ENCODE measurements around the gene LCN9.
"Not testable (repeated sequence)": the region's sequence is repeated elsewhere in the genome, so short reads cannot be mapped to it uniquely, and the experiment has no call there.

The LCN9 gene

GRCh38 chr9:135672786-135673185 is 9.7 kb downstream of the LCN9 start:
- CTCF ChIA-PET: interaction anchor here (1.0 kb wide), 1 partner anchor 74 kb away, joined by 3 read pairs; no protein-coding TSS in a partner anchor
- H3K4me3 ChIP-seq (ENCODE audit: control insufficient read depth in 1 of 7, extremely low read depth in 1 of 7, insufficient read depth in 4 of 7, low read depth in 2 of 7, low read length in 6 of 7); H3K4me1 ChIP-seq (ENCODE audit: control extremely low read depth in 1 of 4, control insufficient read depth in 4 of 4, insufficient read depth in 4 of 4, low read length in 3 of 4); POLR2A ChIA-PET; H3K36me3 ChIP-seq (ENCODE audit: control insufficient read depth in 4 of 4, insufficient read depth in 4 of 4, low read length in 3 of 4); H3K9me3 ChIP-seq (ENCODE audit: control extremely low read depth in 1 of 5, control insufficient read depth in 4 of 5, insufficient read depth in 2 of 5, low read depth in 1 of 5, low read length in 4 of 5); H3K27ac ChIP-seq (ENCODE audit: insufficient read depth in 1 of 2, low read depth in 1 of 2, low read length in 2 of 2, poor library complexity in 1 of 2, severe bottlenecking in 2 of 2); DNase-seq: not testable (repeated sequence)
- WGBS (ENCODE audit: insufficient coverage): 100% methylated on average over 2 of the region's 7 CpGs
- peaks cover 0 to 17% (median 0%) of the 10 kb centered on the region in 5 experiments for H3K27me3 ChIP-seq (replicated peaks in 2 of 5; ENCODE audit: control insufficient read depth in 4 of 5, insufficient read depth in 5 of 5, low read length in 4 of 5)

DNA sequence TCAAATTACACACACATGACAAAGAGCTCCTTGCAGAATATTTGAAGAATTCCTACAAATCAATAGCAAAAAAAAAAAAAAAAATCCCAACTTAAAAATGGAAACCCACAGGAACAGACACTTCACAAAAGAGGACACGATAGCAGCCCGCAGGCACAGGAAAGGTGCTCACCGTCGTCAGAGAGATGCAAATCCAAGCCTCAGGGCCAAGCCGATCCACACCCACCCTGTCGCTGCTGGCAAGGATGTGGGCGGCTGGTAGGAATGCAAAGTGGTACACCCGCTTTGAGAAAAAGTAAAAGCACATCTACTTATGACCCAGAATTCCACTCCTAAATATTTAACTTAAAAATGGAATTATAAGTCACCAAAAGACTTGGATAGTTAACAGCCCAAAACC is 10.8 kb downstream of the LCN9 start:
- Histone ChIP-seq H3K36me3 (ENCODE audit: control insufficient read depth in 4 of 4, insufficient read depth in 4 of 4, low read length in 3 of 4) (no peaks in the 10 kb centered on the region), H3K27me3 (replicated peaks in 2 of 5; ENCODE audit: control insufficient read depth in 4 of 5, insufficient read depth in 5 of 5, low read length in 4 of 5) (peaks cover 0 to 17% (median 0%) of the 10 kb centered on the region in 5 experiments), H3K4me1 (ENCODE audit: control extremely low read depth in 1 of 4, control insufficient read depth in 4 of 4, insufficient read depth in 4 of 4, low read length in 3 of 4) (no peaks in the 10 kb centered on the region), H3K9me3 (ENCODE audit: control extremely low read depth in 1 of 5, control insufficient read depth in 4 of 5, insufficient read depth in 2 of 5, low read depth in 1 of 5, low read length in 4 of 5) (peaks cover 0 to 3% (median 0%) of the 10 kb centered on the region in 5 experiments), H3K4me3 (ENCODE audit: control insufficient read depth in 1 of 7, extremely low read depth in 1 of 7, insufficient read depth in 4 of 7, low read depth in 2 of 7, low read length in 6 of 7) (no peak overlapping the region), H3K27ac (ENCODE audit: insufficient read depth in 1 of 2, low read depth in 1 of 2, low read length in 2 of 2, poor library complexity in 1 of 2, severe bottlenecking in 2 of 2) (no peak overlapping the region)
- DNase-seq: no peak
- POLR2A ChIA-PET: no interaction called here
- 88% methylated on average over 7 of the region's 8 CpGs for WGBS (ENCODE audit: insufficient coverage)
- CTCF ChIA-PET: no interaction called here

- H3K36me3 ChIP-seq (ENCODE audit: control insufficient read depth in 4 of 4, insufficient read depth in 4 of 4, low read length in 3 of 4): no peaks in the 10 kb centered on the region
- 84% methylated on average over 9 of the region's 10 CpGs for WGBS (ENCODE audit: insufficient coverage)
- no peak overlapping the region for H3K27ac ChIP-seq (ENCODE audit: insufficient read depth in 1 of 2, low read depth in 1 of 2, low read length in 2 of 2, poor library complexity in 1 of 2, severe bottlenecking in 2 of 2)
- H3K9me3 ChIP-seq (ENCODE audit: control extremely low read depth in 1 of 5, control insufficient read depth in 4 of 5, insufficient read depth in 2 of 5, low read depth in 1 of 5, low read length in 4 of 5): peaks cover 0 to under 1% (median 0%) of the 10 kb centered on the region in 5 experiments
- peaks cover 0 to 17% (median 0%) of the 10 kb centered on the region in 5 experiments for H3K27me3 ChIP-seq (replicated peaks in 2 of 5; ENCODE audit: control insufficient read depth in 4 of 5, insufficient read depth in 5 of 5, low read length in 4 of 5)
- POLR2A ChIA-PET: no interaction called here
- no peak for DNase-seq
- CTCF ChIA-PET: no interaction called here
- no peak overlapping the region for H3K4me3 ChIP-seq (ENCODE audit: control insufficient read depth in 1 of 7, extremely low read depth in 1 of 7, insufficient read depth in 4 of 7, low read depth in 2 of 7, low read length in 6 of 7)
- no peaks in the 10 kb centered on the region for H3K4me1 ChIP-seq (ENCODE audit: control extremely low read depth in 1 of 4, control insufficient read depth in 4 of 4, insufficient read depth in 4 of 4, low read length in 3 of 4)
Measured at GRCh38 chr9:135674977-135675376, 11.9 kb downstream of the LCN9 start.

- WGBS (ENCODE audit: insufficient coverage): 87% methylated on average over 13 of the region's 13 CpGs
- Histone ChIP-seq H3K27ac (ENCODE audit: insufficient read depth in 1 of 2, low read depth in 1 of 2, low read length in 2 of 2, poor library complexity in 1 of 2, severe bottlenecking in 2 of 2) (no peak overlapping the region), H3K27me3 (replicated peaks in 2 of 5; ENCODE audit: control insufficient read depth in 4 of 5, insufficient read depth in 5 of 5, low read length in 4 of 5) (peaks cover 0 to 24% (median 0%) of the 10 kb centered on the region in 5 experiments), H3K4me1 (ENCODE audit: control extremely low read depth in 1 of 4, control insufficient read depth in 4 of 4, insufficient read depth in 4 of 4, low read length in 3 of 4) (no peaks in the 10 kb centered on the region), H3K36me3 (ENCODE audit: control insufficient read depth in 4 of 4, insufficient read depth in 4 of 4, low read length in 3 of 4) (no peaks in the 10 kb centered on the region), H3K4me3 (ENCODE audit: control insufficient read depth in 1 of 7, extremely low read depth in 1 of 7, insufficient read depth in 4 of 7, low read depth in 2 of 7, low read length in 6 of 7) (no peak overlapping the region), H3K9me3 (ENCODE audit: control extremely low read depth in 1 of 5, control insufficient read depth in 4 of 5, insufficient read depth in 2 of 5, low read depth in 1 of 5, low read length in 4 of 5) (peaks cover 0 to 2% (median 0%) of the 10 kb centered on the region in 5 experiments)
- DNase-seq: no peak
- CTCF ChIA-PET: no interaction called here
- POLR2A ChIA-PET: no interaction called here
Measured at GRCh38 chr9:135676891-135677290, 13.8 kb downstream of the LCN9 start.

DNA sequence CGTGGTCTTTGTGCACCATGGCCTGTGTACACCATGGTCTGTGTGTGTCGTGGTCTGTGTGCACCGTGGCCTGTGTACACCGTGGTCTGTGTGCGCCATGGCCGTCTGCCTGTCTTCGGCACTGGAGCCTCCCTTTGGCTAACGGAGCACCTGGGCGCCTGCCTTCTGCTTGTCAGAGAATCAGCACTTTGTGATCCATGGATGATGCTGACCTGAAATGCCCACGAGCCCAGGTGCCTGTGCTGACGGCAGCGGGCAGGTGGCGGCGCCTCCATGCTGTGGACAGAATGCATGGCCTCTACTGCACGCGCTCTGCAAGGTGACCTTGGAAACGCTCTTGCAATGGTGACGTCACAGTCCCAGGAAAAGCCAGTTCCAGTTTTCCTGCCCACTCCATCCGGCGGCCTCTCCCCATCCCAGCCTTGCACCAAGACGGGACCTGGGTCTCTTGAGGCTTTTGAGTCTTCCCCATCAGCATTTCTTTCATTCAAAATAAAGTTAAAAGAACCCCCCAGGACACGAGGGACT is 14.6 kb downstream of the LCN9 start:
- H3K36me3 ChIP-seq (ENCODE audit: control insufficient read depth in 4 of 4, insufficient read depth in 4 of 4, low read length in 3 of 4): no peaks in the 10 kb centered on the region
- peaks cover 0 to 25% (median 0%) of the 10 kb centered on the region in 5 experiments for H3K27me3 ChIP-seq (replicated peaks in 2 of 5; ENCODE audit: control insufficient read depth in 4 of 5, insufficient read depth in 5 of 5, low read length in 4 of 5)
- ChIA-PET CTCF (no interaction called here), POLR2A (no interaction called here)
- H3K27ac ChIP-seq (ENCODE audit: insufficient read depth in 1 of 2, low read depth in 1 of 2, low read length in 2 of 2, poor library complexity in 1 of 2, severe bottlenecking in 2 of 2): no peak overlapping the region
- peaks cover 0 to 2% (median 0%) of the 10 kb centered on the region in 5 experiments for H3K9me3 ChIP-seq (ENCODE audit: control extremely low read depth in 1 of 5, control insufficient read depth in 4 of 5, insufficient read depth in 2 of 5, low read depth in 1 of 5, low read length in 4 of 5)
- H3K4me1 ChIP-seq (ENCODE audit: control extremely low read depth in 1 of 4, control insufficient read depth in 4 of 4, insufficient read depth in 4 of 4, low read length in 3 of 4): no peaks in the 10 kb centered on the region
- no peak overlapping the region for H3K4me3 ChIP-seq (ENCODE audit: control insufficient read depth in 1 of 7, extremely low read depth in 1 of 7, insufficient read depth in 4 of 7, low read depth in 2 of 7, low read length in 6 of 7)
- WGBS (ENCODE audit: insufficient coverage): 92% methylated on average over 22 of the region's 22 CpGs
- no peak for DNase-seq

DNA sequence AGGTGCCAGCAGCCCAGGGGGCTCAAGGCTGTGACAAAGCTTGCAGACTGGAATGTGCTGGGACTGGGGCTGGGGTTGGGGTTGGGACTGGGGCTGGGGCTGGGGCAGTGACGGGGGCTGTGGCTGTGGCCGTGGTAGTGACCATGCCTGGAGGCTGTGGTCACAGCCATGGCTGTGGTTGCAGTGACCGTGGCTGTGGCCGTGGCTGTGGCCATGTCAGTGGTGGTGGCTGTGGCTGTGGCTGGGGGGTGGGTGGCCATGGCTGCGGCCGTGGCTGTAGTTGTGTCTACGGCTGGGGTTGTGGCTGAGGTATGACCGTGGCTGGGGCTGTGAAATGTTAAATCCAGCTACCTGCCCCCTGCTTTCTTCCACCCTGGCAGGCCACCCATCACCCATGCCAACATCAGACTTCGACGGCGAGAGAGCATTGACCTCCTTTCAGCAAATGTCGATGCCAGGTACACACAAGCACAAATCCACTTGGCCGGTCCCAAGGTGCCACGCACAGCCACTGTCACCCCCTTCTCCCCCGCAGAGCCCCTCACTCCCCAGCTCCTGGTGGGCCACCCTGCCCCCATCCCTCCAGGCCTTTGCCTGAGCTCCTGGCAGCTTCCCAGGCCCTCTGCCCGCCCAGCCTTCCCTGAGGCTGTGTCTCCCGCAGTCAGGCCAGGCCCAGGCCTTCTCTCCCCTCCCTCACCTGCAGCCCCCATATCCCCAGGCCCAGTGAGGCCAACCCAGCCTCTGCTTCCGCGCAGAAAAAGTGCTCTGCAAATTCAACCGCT is 15.3 kb downstream of the LCN9 start:
- H3K4me1 ChIP-seq (ENCODE audit: control extremely low read depth in 1 of 4, control insufficient read depth in 4 of 4, insufficient read depth in 4 of 4, low read length in 3 of 4): no peaks in the 10 kb centered on the region
- POLR2A ChIA-PET: no interaction called here
- 95% methylated on average over 18 of the region's 20 CpGs for WGBS (ENCODE audit: insufficient coverage)

GRCh38 chr9:135680056-135680455 is 16.9 kb downstream of the LCN9 start:
- CTCF ChIA-PET: no interaction called here
- Histone ChIP-seq H3K27ac (ENCODE audit: insufficient read depth in 1 of 2, low read depth in 1 of 2, low read length in 2 of 2, poor library complexity in 1 of 2, severe bottlenecking in 2 of 2) (no peak overlapping the region), H3K36me3 (ENCODE audit: control insufficient read depth in 4 of 4, insufficient read depth in 4 of 4, low read length in 3 of 4) (no peaks in the 10 kb centered on the region), H3K4me3 (ENCODE audit: control insufficient read depth in 1 of 7, extremely low read depth in 1 of 7, insufficient read depth in 4 of 7, low read depth in 2 of 7, low read length in 6 of 7) (no peak overlapping the region), H3K27me3 (replicated peaks in 2 of 5; ENCODE audit: control insufficient read depth in 4 of 5, insufficient read depth in 5 of 5, low read length in 4 of 5) (peaks cover 0 to 22% (median 0%) of the 10 kb centered on the region in 5 experiments), H3K9me3 (ENCODE audit: control extremely low read depth in 1 of 5, control insufficient read depth in 4 of 5, insufficient read depth in 2 of 5, low read depth in 1 of 5, low read length in 4 of 5) (peaks cover 0 to 2% (median 0%) of the 10 kb centered on the region in 5 experiments), H3K4me1 (ENCODE audit: control extremely low read depth in 1 of 4, control insufficient read depth in 4 of 4, insufficient read depth in 4 of 4, low read length in 3 of 4) (no peaks in the 10 kb centered on the region)
- no peak for DNase-seq
- 82% methylated on average over 16 of the region's 16 CpGs for whole genome bisulfite sequencing (ENCODE audit: insufficient coverage)
- POLR2A ChIA-PET: no interaction called here

More for the DNA sequence above, 15.3 kb downstream of the LCN9 start:
- peaks cover 0 to 20% (median 0%) of the 10 kb centered on the region in 5 experiments for H3K27me3 ChIP-seq (replicated peaks in 2 of 5; ENCODE audit: control insufficient read depth in 4 of 5, insufficient read depth in 5 of 5, low read length in 4 of 5)
- CTCF ChIA-PET: no interaction called here
- H3K27ac ChIP-seq (ENCODE audit: insufficient read depth in 1 of 2, low read depth in 1 of 2, low read length in 2 of 2, poor library complexity in 1 of 2, severe bottlenecking in 2 of 2): no peak overlapping the region
- DNase-seq: no peak
- H3K9me3 ChIP-seq (ENCODE audit: control extremely low read depth in 1 of 5, control insufficient read depth in 4 of 5, insufficient read depth in 2 of 5, low read depth in 1 of 5, low read length in 4 of 5): peaks cover 0 to 2% (median 0%) of the 10 kb centered on the region in 5 experiments
- no peak overlapping the region for H3K4me3 ChIP-seq (ENCODE audit: control insufficient read depth in 1 of 7, extremely low read depth in 1 of 7, insufficient read depth in 4 of 7, low read depth in 2 of 7, low read length in 6 of 7)
- no peaks in the 10 kb centered on the region for H3K36me3 ChIP-seq (ENCODE audit: control insufficient read depth in 4 of 4, insufficient read depth in 4 of 4, low read length in 3 of 4)

Measured in common myeloid progenitor, CD34-positive (primary cell).